Kidney epithelial cell (primary cell): ENCODE measurements around the gene DGKB. TPM values are rescaled to one million over a fixed set of nuclear protein-coding genes. Genes with fewer than 3 reads are reported as not detected.

Source experiments
- DNase-seq: peaks from one replicate; pipeline ENCODE4 v3.0.0-alpha.2; 2010; ENCODE audit warnings: low read depth
- H3K27me3 ChIP-seq: 2 replicates; pipeline ENCODE4 v1.6.0; 2011; ENCODE audit warnings: low read length; ENCODE audit not compliant: control insufficient read depth, insufficient read depth
- H3K36me3 ChIP-seq: 2 replicates; pipeline ENCODE4 v1.5.1; 2011; ENCODE audit warnings: low read length; ENCODE audit not compliant: control insufficient read depth, insufficient read depth
- H3K4me3 ChIP-seq: 2 replicates; pipeline ENCODE4 v1.5.1; 2011; ENCODE audit warnings: low read depth, mild to moderate bottlenecking, control low read depth, low read length
- total RNA-seq: library from RNA; depleted of rRNA; stranded (reverse); fragments of >200 nt; gene quantifications from 2 replicates; pipeline ENCODE4 v1.2.3, GENCODE V29; 2015
- TF ChIP-seq, protein P1 (sequence below): IDR thresholded peaks from 2 replicates; pipeline ENCODE4 v1.5.1; 2011; ENCODE audit warnings: mild to moderate bottlenecking, moderate library complexity, low read length, control low read depth, inconsistent platforms; ENCODE audit not compliant: insufficient read depth, poor library complexity, severe bottlenecking

The DGKB gene
- total RNA-seq, 1 donor from 2014 or later = not detected

DNA sequence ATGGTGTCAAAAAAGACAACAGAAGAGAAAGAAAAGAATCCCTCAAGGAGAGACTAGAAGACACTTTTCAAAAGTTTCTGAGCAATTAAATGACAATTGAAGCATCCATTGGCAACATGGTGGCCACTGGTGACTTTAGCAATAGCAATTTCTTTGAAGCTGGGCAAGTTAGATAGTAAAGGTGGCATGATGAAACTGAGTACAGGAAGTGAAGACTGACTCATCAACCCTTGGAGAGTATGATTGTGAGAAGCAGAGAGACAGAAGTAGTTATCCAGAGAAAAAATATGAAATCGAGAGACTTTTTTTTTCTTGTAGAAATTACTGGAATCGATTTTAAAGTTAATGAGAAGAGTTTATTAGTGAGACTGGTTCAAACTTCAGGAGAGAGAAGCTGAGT, 52.5 kb downstream of the DGKB start:
- TF ChIP-seq, protein P1, sequence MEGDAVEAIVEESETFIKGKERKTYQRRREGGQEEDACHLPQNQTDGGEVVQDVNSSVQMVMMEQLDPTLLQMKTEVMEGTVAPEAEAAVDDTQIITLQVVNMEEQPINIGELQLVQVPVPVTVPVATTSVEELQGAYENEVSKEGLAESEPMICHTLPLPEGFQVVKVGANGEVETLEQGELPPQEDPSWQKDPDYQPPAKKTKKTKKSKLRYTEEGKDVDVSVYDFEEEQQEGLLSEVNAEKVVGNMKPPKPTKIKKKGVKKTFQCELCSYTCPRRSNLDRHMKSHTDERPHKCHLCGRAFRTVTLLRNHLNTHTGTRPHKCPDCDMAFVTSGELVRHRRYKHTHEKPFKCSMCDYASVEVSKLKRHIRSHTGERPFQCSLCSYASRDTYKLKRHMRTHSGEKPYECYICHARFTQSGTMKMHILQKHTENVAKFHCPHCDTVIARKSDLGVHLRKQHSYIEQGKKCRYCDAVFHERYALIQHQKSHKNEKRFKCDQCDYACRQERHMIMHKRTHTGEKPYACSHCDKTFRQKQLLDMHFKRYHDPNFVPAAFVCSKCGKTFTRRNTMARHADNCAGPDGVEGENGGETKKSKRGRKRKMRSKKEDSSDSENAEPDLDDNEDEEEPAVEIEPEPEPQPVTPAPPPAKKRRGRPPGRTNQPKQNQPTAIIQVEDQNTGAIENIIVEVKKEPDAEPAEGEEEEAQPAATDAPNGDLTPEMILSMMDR = no peak
- no peak overlapping the region for H3K4me3 ChIP-seq
- no peaks in the 10 kb centered on the region for H3K36me3 ChIP-seq
- DNase-seq = no peak
- no peaks in the 10 kb centered on the region for H3K27me3 ChIP-seq

DNA sequence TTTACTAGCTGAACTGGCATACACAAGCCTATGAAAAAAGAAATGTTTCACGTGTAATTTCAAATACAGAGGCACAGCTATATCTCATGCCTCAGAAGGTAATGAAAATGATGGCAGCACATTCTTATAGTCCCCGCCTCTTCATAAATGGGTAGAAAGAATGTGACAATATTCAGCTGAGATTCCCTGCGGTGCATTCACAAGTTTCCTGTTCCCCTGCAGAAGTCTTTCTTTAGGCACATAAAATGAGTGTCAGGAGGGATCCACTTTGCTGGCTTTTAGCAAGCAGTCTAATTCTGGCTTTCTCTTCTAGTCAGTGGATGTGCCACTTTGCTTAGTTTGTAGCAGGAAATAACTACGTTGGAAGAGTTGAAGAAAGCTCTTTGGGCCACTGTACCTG, 56.1 kb downstream of the DGKB start:
- Histone ChIP-seq H3K27me3 (no peaks in the 10 kb centered on the region), H3K36me3 (no peaks in the 10 kb centered on the region), H3K4me3 (no peak overlapping the region)
- no peak for DNase-seq
- TF ChIP-seq, protein P1 = no peak

DNA sequence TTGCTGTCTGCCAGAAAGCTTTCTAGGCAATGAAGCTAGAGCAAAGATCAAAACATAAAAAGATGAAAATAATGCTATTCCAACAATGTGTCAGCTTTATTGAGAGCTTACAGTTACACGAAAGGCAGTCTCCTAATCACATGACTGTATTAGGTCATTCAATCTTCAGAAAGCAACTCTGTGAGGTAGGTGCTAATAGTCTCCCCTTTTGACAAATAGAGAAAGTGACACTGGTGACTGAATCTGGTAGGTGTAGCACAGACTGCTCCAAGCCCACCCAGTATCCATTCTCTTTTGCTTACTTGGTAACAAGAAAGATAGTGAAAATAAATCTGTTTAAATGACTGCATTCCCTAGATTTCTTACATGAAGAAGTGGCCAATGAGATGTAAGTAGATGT, 58.8 kb downstream of the DGKB start:
- H3K27me3 ChIP-seq = no peaks in the 10 kb centered on the region
- DNase-seq = no peak
- TF ChIP-seq, protein P1 = no peak

DNA sequence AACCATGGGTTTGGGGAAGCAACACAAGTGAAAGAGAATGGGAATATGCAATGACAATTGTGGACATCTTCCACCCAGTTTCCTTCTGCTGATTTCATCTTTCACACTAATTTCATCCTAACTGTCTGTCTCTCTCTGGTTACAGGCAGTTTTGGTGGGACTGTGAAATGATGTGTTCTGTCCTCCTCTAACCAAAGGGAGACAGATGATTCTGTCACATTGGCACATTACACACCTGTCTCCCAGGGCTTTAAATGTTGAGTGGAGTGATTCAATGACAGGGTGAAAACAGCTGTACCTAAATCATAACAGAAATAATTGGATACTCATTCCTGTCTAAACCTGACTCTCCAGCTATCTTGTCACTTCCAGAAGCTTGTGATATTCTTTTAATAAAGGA, 60.0 kb downstream of the DGKB start:
- H3K4me3 ChIP-seq = no peak overlapping the region
- no peak for DNase-seq
- no peaks in the 10 kb centered on the region for H3K27me3 ChIP-seq
- TF ChIP-seq, protein P1 = no peak
- no peaks in the 10 kb centered on the region for H3K36me3 ChIP-seq

More for the DNA sequence above, 58.8 kb downstream of the DGKB start:
- no peaks in the 10 kb centered on the region for H3K36me3 ChIP-seq
- H3K4me3 ChIP-seq = no peak overlapping the region

DNA sequence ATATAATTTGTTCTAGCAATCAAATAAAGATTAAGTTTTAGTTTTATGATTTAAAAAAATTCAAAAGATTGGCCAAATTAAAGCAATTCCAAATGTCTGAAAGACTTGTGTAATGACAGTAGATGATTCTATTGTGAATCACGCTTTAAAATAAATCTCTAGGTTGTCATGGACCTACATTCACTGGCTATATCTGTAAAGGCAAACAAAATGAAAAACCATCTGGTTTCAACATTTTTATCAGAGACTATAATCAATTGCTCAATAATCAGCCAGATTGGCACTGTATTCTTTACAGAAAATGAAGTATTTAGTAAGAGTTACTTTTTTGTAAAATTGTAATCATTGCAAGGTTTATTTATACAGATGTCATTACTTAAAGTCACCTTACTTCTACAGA, 60.7 kb downstream of the DGKB start:
- Histone ChIP-seq H3K36me3 (no peaks in the 10 kb centered on the region), H3K27me3 (no peaks in the 10 kb centered on the region), H3K4me3 (no peak overlapping the region)
- TF ChIP-seq, protein P1 = no peak
- no peak for DNase-seq

DNA sequence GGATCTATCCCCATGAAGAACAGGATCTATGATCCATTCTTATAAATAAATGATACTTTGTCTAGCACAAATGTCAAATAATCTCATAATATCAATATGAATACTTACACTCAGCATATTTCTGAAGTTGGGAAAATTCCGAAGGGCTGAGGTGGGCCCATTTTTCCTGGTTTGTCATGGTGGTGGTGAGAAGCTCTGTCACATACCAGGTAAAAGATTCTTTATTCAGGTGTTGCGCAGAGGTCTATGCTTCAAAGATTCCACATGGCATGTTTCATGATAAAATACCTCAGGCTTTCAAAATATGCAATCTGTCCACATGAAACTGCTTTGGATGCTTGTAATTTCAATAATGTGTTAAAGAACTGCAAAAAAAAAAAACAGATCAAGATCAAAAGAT, 61.5 kb downstream of the DGKB start:
- Histone ChIP-seq H3K27me3 (no peaks in the 10 kb centered on the region), H3K4me3 (no peak overlapping the region), H3K36me3 (no peaks in the 10 kb centered on the region)
- TF ChIP-seq, protein P1 = no peak
- DNase-seq = no peak
